ENCODE measurements around the gene ZNF214. TPM values are rescaled to one million over a fixed set of nuclear protein-coding genes. Genes with fewer than 3 reads are reported as not detected.

ZNF214 gene
- total and polyA plus RNA-seq, 2 experiments from 2014 or later: 3.4 to 5.0 TPM

GRCh38 chr11:7004482-7004881, 15.7 kb downstream of the ZNF214 start:
- Histone ChIP-seq H3K79me2 (no peaks in the 10 kb centered on the region), H2AFZ (no peak overlapping the region), H3K27me3 (no peaks in the 10 kb centered on the region), H3K4me3 (no peak overlapping the region), H3K4me1 (ENCODE audit: insufficient read depth) (no peaks in the 10 kb centered on the region), H3K4me2 (no peak overlapping the region), H3K9me3 (ENCODE audit: low read depth) (no peaks in the 10 kb centered on the region), H4K20me1 (ENCODE audit: insufficient read depth, poor library complexity, severe bottlenecking) (no peaks in the 10 kb centered on the region), H3K9me2 (replicated peaks; ENCODE audit: insufficient read depth) (no peaks in the 10 kb centered on the region), H3K27ac (no peak overlapping the region), H3K36me3 (replicated peaks; ENCODE audit: insufficient read depth, low read depth) (no peaks in the 10 kb centered on the region)
- no peak for DNase-seq (ENCODE audit: low spot score)
- TF ChIP-seq CTCF (IDR thresholded peaks at IDR 0.05; ENCODE audit: poor library complexity): no peak
- TF ChIP-seq EZH2 (IDR thresholded peaks at IDR 0.05; ENCODE audit: borderline replicate concordance): no peak
- TF ChIP-seq EZH2phosphoT487 (IDR thresholded peaks at IDR 0.05; ENCODE audit: low read depth, severe bottlenecking, unreplicated experiment): no peak
- WGBS (ENCODE audit: low lambda C conversion rate, missing lambda C conversion rate): 65% methylated on average over 3 of the region's 3 CpGs

GRCh38 chr11:6995703-6996102, 24.4 kb downstream of the ZNF214 start:
- H3K79me2 ChIP-seq: no peaks in the 10 kb centered on the region
- no peaks in the 10 kb centered on the region for H4K20me1 ChIP-seq (ENCODE audit: insufficient read depth, poor library complexity, severe bottlenecking)
- H3K9me2 ChIP-seq (replicated peaks; ENCODE audit: insufficient read depth): no peaks in the 10 kb centered on the region
- H3K27ac ChIP-seq: no peak overlapping the region
- no peaks in the 10 kb centered on the region for H3K36me3 ChIP-seq (replicated peaks; ENCODE audit: insufficient read depth, low read depth)
- no peak for DNase-seq (ENCODE audit: low spot score)
- no peak overlapping the region for H3K4me2 ChIP-seq
- H3K4me1 ChIP-seq (ENCODE audit: insufficient read depth): peaks cover 14% of the 10 kb centered on the region
- H3K9me3 ChIP-seq (ENCODE audit: low read depth): no peaks in the 10 kb centered on the region
- no peaks in the 10 kb centered on the region for H3K27me3 ChIP-seq
- no peak overlapping the region for H3K4me3 ChIP-seq
- TF ChIP-seq CTCF (IDR thresholded peaks at IDR 0.05; ENCODE audit: poor library complexity): no peak
- H2AFZ ChIP-seq: no peak overlapping the region

GRCh38 chr11:6992457-6993417, 27.4 kb downstream of the ZNF214 start:
- no peak overlapping the region for H2AFZ ChIP-seq
- no peaks in the 10 kb centered on the region for H3K79me2 ChIP-seq
- H3K4me2 ChIP-seq: peak overlapping the region; percentile 54
- H3K9me2 ChIP-seq (replicated peaks; ENCODE audit: insufficient read depth): no peaks in the 10 kb centered on the region
- 36% methylated on average over 11 of the region's 11 CpGs for WGBS (ENCODE audit: low lambda C conversion rate, missing lambda C conversion rate)
- peak; percentile 11 for DNase-seq (ENCODE audit: low spot score)
- no peak overlapping the region for H3K4me3 ChIP-seq
- H3K9me3 ChIP-seq (ENCODE audit: low read depth): no peaks in the 10 kb centered on the region
- no peak for TF ChIP-seq EZH2phosphoT487 (IDR thresholded peaks at IDR 0.05; ENCODE audit: low read depth, severe bottlenecking, unreplicated experiment)
- peak overlapping the region; percentile 70 for H3K27ac ChIP-seq
- peaks cover 14% of the 10 kb centered on the region for H3K4me1 ChIP-seq (ENCODE audit: insufficient read depth)
- no peaks in the 10 kb centered on the region for H3K36me3 ChIP-seq (replicated peaks; ENCODE audit: insufficient read depth, low read depth)
- no peaks in the 10 kb centered on the region for H3K27me3 ChIP-seq
- no peaks in the 10 kb centered on the region for H4K20me1 ChIP-seq (ENCODE audit: insufficient read depth, poor library complexity, severe bottlenecking)

GRCh38 chr11:6992026-6992425, 28.1 kb downstream of the ZNF214 start:
- Histone ChIP-seq H3K27me3 (no peaks in the 10 kb centered on the region), H4K20me1 (ENCODE audit: insufficient read depth, poor library complexity, severe bottlenecking) (no peaks in the 10 kb centered on the region), H3K9me3 (ENCODE audit: low read depth) (no peaks in the 10 kb centered on the region), H2AFZ (peak overlapping the region; percentile 10), H3K4me2 (peak overlapping the region; percentile 54), H3K36me3 (replicated peaks; ENCODE audit: insufficient read depth, low read depth) (no peaks in the 10 kb centered on the region), H3K27ac (peak overlapping the region; percentile 70), H3K4me3 (no peak overlapping the region), H3K4me1 (ENCODE audit: insufficient read depth) (peaks cover 14% of the 10 kb centered on the region), H3K9me2 (replicated peaks; ENCODE audit: insufficient read depth) (no peaks in the 10 kb centered on the region), H3K79me2 (no peaks in the 10 kb centered on the region)
- TF ChIP-seq EZH2 (IDR thresholded peaks at IDR 0.05; ENCODE audit: borderline replicate concordance) (no peak), CTCF (IDR thresholded peaks at IDR 0.05; ENCODE audit: poor library complexity) (no peak), EZH2phosphoT487 (IDR thresholded peaks at IDR 0.05; ENCODE audit: low read depth, severe bottlenecking, unreplicated experiment) (no peak)
- peak; percentile 4 for DNase-seq (ENCODE audit: low spot score)
- 58% methylated on average over 2 of the region's 2 CpGs for WGBS (ENCODE audit: low lambda C conversion rate, missing lambda C conversion rate)

All from hepatocyte (in vitro differentiated cells).